ENCODE data around the gene PLCL2.

The PLCL2 gene

DNA sequence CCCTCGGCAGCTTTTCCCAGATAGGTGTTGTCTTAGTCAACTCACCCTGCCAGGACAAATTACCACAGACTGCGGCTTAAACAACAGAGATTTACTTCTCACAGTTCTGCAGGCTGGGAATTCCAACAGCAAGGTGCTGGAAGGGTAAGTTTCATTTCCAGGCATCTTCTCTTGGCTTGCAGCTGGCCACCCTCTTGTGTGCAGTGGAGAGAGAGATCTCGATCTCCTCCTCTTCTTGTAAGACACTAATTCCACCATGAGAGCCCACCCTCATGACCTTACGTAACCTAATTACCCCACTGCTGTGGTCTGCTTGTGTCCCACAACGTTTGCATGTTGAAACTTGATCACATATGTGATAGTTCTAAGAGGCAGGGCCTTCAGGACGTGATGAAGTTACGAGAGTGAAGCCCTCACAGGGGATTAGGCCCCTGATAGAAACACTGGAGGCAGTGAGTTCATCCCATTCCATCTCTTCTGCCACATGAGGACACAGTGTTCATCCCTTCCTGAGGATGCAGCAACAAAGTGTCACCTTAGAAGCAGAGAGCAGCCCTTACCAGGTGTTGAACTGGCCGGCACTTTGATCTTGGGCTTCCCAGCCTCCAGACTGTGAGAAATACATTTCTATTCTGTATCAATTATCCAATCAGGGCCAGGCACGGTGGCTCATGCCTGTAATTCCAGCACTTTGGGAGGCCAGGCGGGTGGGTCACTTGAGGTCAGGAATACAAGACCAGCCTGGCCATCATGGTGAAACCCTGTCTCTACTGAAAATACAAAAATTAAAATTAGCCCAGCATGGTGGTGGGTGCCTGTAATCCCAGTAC is 247.7 kb downstream of the PLCL2 start:
- no peak for DNase-seq

GRCh38 chr3:17133632-17134545 is 249.1 kb downstream of the PLCL2 start:
- DNase-seq = no peak

- no peak for DNase-seq
These were observed 250.9 kb downstream of the PLCL2 start for GRCh38 chr3:17135696-17136095.

DNA sequence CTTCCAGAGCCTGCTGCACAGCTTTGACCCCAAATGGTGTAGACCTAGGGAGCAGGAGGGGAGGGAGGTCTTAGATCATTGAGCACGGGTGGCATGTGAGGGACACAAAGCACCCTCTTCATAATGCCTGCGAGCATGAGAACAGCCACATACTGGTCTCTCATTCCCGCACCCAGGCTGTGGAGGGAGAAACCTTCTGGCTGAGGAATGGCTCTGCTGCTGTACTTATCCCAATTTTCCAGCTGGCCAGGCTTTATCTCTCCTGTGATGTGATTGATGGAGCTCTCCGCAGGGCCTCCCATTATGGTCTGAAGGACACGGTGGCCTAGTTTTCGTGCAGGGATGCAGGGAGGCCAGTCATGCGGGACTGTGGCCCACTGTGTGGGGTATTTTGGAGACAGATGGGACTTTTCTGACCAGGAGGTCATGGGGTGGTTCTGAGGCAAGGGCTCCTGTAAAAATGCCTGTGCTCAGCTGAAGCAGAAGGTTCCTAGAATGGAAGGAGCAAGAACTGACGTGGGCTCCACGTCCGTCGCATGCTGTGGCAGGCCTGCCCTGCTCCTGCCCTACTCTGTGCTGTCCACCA is 251.5 kb downstream of the PLCL2 start:
- DNase-seq = no peak

DNA sequence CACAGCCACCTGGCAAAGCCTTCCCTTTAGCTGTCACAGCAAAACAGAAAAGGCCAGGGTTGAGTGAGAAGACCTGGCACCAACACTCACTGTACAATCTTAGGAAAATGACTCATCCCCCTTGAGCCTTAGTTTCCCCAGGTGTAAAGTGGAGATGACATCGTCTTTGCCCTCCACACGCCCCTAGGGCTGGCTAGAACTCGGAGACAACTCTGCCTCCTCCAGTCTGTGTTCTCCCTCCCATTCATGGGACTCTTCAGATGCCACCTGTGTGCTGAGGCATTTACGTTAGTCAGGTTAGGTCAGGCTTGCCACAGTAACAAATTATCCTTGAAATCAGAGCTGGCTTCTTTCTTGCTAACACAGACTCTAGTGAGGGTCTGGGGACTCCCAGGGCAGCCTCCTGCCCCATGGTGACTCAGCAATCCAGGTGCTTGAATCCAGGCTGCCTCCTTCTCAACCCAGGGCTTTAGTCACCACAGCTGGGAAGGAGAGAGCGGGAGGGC is 252.6 kb downstream of the PLCL2 start:
- DNase-seq = no peak

DNA sequence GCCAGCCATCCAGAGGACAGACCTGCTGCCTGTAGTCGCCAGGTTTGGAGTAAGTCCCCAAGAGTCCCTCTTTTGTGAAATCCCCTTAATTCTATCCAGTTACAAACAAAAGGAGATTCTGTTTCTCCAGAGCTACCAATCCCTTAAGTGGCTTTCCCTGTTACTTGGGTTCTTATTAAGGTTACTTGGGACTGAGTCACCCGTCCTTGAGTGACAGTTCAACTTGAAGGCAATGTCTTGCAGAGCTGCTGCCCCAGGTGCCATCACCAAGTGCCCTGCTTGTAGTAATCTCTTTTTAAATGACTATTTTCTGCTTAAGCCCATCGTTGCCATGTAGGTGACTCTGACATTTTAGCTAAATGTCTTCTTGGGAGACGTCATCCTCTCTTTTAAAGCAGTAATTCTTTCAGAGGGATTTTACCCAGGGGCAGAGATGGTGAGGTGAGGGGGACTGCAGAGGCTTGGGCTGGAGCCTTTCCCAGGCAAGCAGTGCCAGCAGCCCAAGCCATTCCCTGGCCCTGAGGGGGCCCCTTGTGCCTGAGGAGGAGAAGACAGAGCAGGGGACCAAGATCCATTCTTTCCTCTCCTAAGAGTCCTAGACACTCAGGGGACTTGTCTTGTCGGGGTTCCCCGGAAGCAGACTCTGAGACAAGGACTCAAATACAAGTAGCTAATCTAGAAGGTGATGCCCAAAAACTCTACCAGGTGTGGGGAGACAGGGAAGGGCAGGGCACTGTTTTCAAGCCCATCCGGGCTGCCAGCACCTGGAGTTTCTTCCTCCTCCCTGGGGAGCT is 253.7 kb downstream of the PLCL2 start:
- DNase-seq = no peak
